Astrocyte (in vitro differentiated cells and primary cell): ENCODE results near the gene TCTA. TPM values are rescaled to one million over a fixed set of nuclear protein-coding genes. Genes with fewer than 3 reads are reported as not detected.
A peak's percentile ranks its signal among the peaks of the same experiment; 100 is the strongest.

Experiments
- DNase-seq: peaks from one replicate; pipeline ENCODE4 v3.0.0-alpha.2; 2010; ENCODE audit warnings: low read depth
- FAIRE-seq: peaks from 2 replicates; lab custom pipeline; 2011; peaks lifted over from hg19 to GRCh38; lab: Jason Lieb, UNC
- H2AFZ ChIP-seq: 2 replicates; pipeline ENCODE4 v1.6.0; 2012; ENCODE audit warnings: low read depth, low read length, inconsistent platforms
- H3K27ac ChIP-seq: 2 replicates; pipeline ENCODE4 v1.5.1; 2011; ENCODE audit warnings: low read depth, low read length, inconsistent platforms
- H3K27me3 ChIP-seq: 2 replicates; pipeline ENCODE4 v1.6.0; 2011; ENCODE audit warnings: low read length, inconsistent platforms; ENCODE audit not compliant: insufficient read depth
- H3K36me3 ChIP-seq: 2 replicates; pipeline ENCODE4 v1.5.1; 2011; ENCODE audit warnings: low read length, inconsistent platforms; ENCODE audit not compliant: insufficient read depth
- H3K4me1 ChIP-seq: 2 replicates; pipeline ENCODE4 v1.5.1; 2011; ENCODE audit warnings: low read length, inconsistent platforms; ENCODE audit not compliant: insufficient read depth
- H3K4me2 ChIP-seq: 2 replicates; pipeline ENCODE4 v1.6.0; 2012; ENCODE audit warnings: low read length, inconsistent platforms
- H3K4me3 ChIP-seq: 2 replicates; pipeline ENCODE4 v1.5.1; 2011; ENCODE audit warnings: low read depth, mild to moderate bottlenecking, low read length, inconsistent platforms; ENCODE audit not compliant: insufficient read depth
- H3K79me2 ChIP-seq: 2 replicates; pipeline ENCODE4 v1.6.0; 2012; ENCODE audit warnings: mild to moderate bottlenecking, low read length, inconsistent platforms; ENCODE audit not compliant: insufficient read depth
- H3K9ac ChIP-seq: 2 replicates; pipeline ENCODE4 v1.6.0; 2012; ENCODE audit warnings: mild to moderate bottlenecking, low read length, inconsistent platforms
- H3K9me3 ChIP-seq: 2 replicates; pipeline ENCODE4 v1.5.1; 2012; ENCODE audit warnings: low read depth, mild to moderate bottlenecking, low read length, inconsistent platforms; ENCODE audit not compliant: insufficient read depth
- H4K20me1 ChIP-seq: 2 replicates; pipeline ENCODE4 v1.6.0; 2012; ENCODE audit warnings: low read length, inconsistent platforms; ENCODE audit not compliant: insufficient read depth
- H3K27ac Mint-ChIP-seq: one replicate; pipeline ENCODE4 v1.8.0; 2021; ENCODE audit warnings: mild to moderate bottlenecking, mixed read lengths; ENCODE audit not compliant: unreplicated experiment
- H3K27me3 Mint-ChIP-seq: one replicate; pipeline ENCODE4 v1.8.0; 2021; ENCODE audit warnings: low read depth, mixed read lengths; ENCODE audit not compliant: unreplicated experiment
- H3K36me3 Mint-ChIP-seq: one replicate; pipeline ENCODE4 v1.8.0; 2021; ENCODE audit warnings: low read depth, mixed read lengths; ENCODE audit not compliant: unreplicated experiment
- H3K4me1 Mint-ChIP-seq: one replicate; pipeline ENCODE4 v1.8.0; 2021; ENCODE audit warnings: low read depth, mixed read lengths; ENCODE audit not compliant: unreplicated experiment
- H3K4me3 Mint-ChIP-seq: one replicate; pipeline ENCODE4 v1.8.0; 2021; ENCODE audit warnings: mild to moderate bottlenecking, moderate library complexity, mixed read lengths; ENCODE audit not compliant: unreplicated experiment
- H3K9me3 Mint-ChIP-seq: one replicate; pipeline ENCODE4 v1.8.0; 2021; ENCODE audit warnings: mild to moderate bottlenecking, mixed read lengths; ENCODE audit not compliant: unreplicated experiment
- EZH2 ChIP-seq: IDR thresholded peaks from 2 replicates; pipeline ENCODE4 v1.6.1; 2012; ENCODE audit warnings: mild to moderate bottlenecking, low read length, inconsistent platforms; ENCODE audit not compliant: insufficient read depth
- total RNA-seq: library from RNA; stranded (reverse); gene quantifications from 2 replicates; pipeline ENCODE4 v1.2.1, GENCODE V29; 2021
- TF ChIP-seq, protein P1 (sequence below): IDR thresholded peaks from 2 replicates; pipeline ENCODE4 v1.5.1; 2011; ENCODE audit warnings: low read depth, mild to moderate bottlenecking, inconsistent platforms, low read length, moderate library complexity; ENCODE audit not compliant: insufficient read depth

The TCTA gene
- total RNA-seq, 1 donor from 2014 or later, result 15.3 TPM

DNA sequence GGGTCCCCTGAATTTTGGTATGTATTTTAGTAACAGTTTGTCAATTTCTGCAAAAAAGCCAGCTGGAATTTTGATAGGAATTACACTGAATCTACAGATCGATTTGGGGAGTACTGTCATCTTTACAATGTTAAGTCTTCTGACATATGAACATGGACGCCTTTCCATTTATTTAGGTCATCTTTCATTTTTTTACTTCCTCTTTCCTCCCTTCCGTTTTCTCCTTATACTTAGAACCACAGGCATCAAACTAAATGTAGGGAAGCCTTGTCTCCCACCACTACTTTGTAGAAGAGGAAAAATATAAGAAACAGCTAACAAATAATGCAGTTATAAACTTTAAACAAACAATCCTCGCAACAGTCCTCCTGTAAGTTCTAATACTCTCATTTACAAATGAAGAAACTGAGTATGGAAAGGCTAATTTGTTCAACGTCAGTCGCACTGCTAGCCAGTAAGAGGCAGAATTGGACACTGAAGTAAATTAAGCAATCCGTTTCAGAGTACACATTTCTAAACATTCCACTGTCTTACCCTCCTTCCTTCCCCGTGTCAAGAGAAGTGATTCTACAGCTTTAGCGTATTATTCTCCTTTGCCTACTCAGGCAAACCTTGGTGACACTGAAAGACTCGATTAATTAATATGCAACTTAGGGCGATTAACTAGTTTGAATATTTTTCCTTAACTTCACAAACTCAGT is 26.0 kb upstream of the TCTA start:
- Mint-ChIP-seq H3K9me3 (no peaks in the 10 kb centered on the region), H3K4me3 (peak overlapping the region; percentile 63), H3K27ac (no peak overlapping the region), H3K4me1 (peaks cover 20% of the 10 kb centered on the region), H3K36me3 (peaks cover 12% of the 10 kb centered on the region), H3K27me3 (no peaks in the 10 kb centered on the region)
- no peaks in the 10 kb centered on the region for H3K27me3 ChIP-seq
- no peak overlapping the region for H3K4me2 ChIP-seq
- FAIRE-seq, result no peak
- H3K36me3 ChIP-seq, result peaks cover 6% of the 10 kb centered on the region
- peaks cover 98% of the 10 kb centered on the region for H3K79me2 ChIP-seq
- peaks cover 93% of the 10 kb centered on the region for H4K20me1 ChIP-seq
- H2AFZ ChIP-seq, result no peak overlapping the region
- H3K27ac ChIP-seq, result no peak overlapping the region
- H3K4me3 ChIP-seq, result no peak overlapping the region
- DNase-seq, result no peak
- no peaks in the 10 kb centered on the region for H3K9me3 ChIP-seq
- no peak overlapping the region for H3K9ac ChIP-seq
- TF ChIP-seq, protein P1, sequence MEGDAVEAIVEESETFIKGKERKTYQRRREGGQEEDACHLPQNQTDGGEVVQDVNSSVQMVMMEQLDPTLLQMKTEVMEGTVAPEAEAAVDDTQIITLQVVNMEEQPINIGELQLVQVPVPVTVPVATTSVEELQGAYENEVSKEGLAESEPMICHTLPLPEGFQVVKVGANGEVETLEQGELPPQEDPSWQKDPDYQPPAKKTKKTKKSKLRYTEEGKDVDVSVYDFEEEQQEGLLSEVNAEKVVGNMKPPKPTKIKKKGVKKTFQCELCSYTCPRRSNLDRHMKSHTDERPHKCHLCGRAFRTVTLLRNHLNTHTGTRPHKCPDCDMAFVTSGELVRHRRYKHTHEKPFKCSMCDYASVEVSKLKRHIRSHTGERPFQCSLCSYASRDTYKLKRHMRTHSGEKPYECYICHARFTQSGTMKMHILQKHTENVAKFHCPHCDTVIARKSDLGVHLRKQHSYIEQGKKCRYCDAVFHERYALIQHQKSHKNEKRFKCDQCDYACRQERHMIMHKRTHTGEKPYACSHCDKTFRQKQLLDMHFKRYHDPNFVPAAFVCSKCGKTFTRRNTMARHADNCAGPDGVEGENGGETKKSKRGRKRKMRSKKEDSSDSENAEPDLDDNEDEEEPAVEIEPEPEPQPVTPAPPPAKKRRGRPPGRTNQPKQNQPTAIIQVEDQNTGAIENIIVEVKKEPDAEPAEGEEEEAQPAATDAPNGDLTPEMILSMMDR, result no peak
- H3K4me1 ChIP-seq, result peaks cover 11% of the 10 kb centered on the region

DNA sequence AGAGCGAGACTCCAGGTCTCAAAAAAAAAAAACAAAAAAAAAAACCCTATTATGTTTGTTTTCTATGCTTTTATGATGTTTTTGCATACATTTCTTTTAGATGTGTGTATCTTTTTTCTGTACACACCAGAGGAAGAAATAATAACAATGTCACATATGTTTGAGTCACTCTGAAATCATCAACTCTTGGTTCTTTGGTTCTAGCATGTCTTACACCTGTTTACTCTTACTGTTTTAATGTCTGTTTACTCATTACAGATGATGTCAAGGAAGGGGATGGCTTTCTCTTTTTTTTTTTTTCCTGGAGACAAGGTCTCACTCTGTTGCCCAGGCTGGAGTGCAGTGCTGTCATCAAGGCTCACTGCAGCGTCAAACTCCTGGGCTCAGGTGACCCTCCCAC is 24.5 kb upstream of the TCTA start:
- H3K4me3 Mint-ChIP-seq, result no peak overlapping the region
- H3K79me2 ChIP-seq, result peaks cover 98% of the 10 kb centered on the region
- no peak overlapping the region for H3K27ac ChIP-seq
- H3K9me3 Mint-ChIP-seq, result no peaks in the 10 kb centered on the region
- no peak overlapping the region for H2AFZ ChIP-seq
- H4K20me1 ChIP-seq, result peaks cover 95% of the 10 kb centered on the region
- no peak overlapping the region for H3K9ac ChIP-seq
- peak overlapping the region; percentile 44 for H3K27ac Mint-ChIP-seq
- H3K27me3 Mint-ChIP-seq, result no peaks in the 10 kb centered on the region
- H3K4me1 Mint-ChIP-seq, result peaks cover 20% of the 10 kb centered on the region
- H3K27me3 ChIP-seq, result no peaks in the 10 kb centered on the region
- peaks cover 6% of the 10 kb centered on the region for H3K36me3 ChIP-seq
- DNase-seq (no peak), FAIRE-seq (no peak)
- no peak overlapping the region for H3K4me3 ChIP-seq
- H3K9me3 ChIP-seq, result no peaks in the 10 kb centered on the region
- no peak overlapping the region for H3K4me2 ChIP-seq
- H3K4me1 ChIP-seq, result peaks cover 11% of the 10 kb centered on the region
- TF ChIP-seq, protein P1, result no peak
- TF ChIP-seq EZH2, result no peak
- H3K36me3 Mint-ChIP-seq, result peaks cover 12% of the 10 kb centered on the region

DNA sequence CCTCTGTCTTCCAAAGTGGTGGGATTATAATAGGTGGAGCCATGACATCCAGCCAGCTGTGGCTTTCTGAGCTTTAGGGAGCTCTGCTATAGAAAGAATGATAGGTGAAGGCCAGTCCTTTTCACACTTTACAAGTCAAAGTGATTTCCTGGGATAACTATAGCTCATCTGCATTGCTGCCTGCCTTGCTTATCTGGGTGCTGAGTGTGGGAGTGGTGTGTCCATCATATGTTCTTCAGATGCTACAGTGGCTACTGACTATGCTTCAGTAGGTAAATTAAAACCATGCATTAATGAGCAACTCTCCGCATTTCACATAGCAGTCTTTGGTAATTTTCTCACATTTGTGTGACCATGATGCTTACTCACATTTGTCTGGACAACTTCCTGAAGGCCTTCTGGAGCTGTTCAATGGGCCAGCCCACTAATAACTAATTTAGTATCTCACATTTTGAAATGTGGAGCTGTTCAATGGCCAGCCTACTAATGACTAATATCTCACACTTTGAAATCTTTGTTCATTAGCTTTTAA is 23.9 kb upstream of the TCTA start:
- H3K4me3 Mint-ChIP-seq, result no peak overlapping the region
- DNase-seq (peak; percentile 59), FAIRE-seq (no peak)
- no peaks in the 10 kb centered on the region for H3K9me3 Mint-ChIP-seq
- peaks cover 11% of the 10 kb centered on the region for H3K4me1 ChIP-seq
- no peaks in the 10 kb centered on the region for H3K27me3 ChIP-seq
- peaks cover 6% of the 10 kb centered on the region for H3K36me3 ChIP-seq
- peaks cover 98% of the 10 kb centered on the region for H3K79me2 ChIP-seq
- no peaks in the 10 kb centered on the region for H3K27me3 Mint-ChIP-seq
- TF ChIP-seq, protein P1, result no peak
- TF ChIP-seq EZH2, result no peak
- no peak overlapping the region for H3K27ac ChIP-seq
- H4K20me1 ChIP-seq, result peaks cover 95% of the 10 kb centered on the region
- peaks cover 19% of the 10 kb centered on the region for H3K4me1 Mint-ChIP-seq
- H3K27ac Mint-ChIP-seq, result peak overlapping the region; percentile 75
- H3K4me2 ChIP-seq, result no peak overlapping the region
- H2AFZ ChIP-seq, result no peak overlapping the region
- H3K4me3 ChIP-seq, result no peak overlapping the region
- no peak overlapping the region for H3K9ac ChIP-seq
- peaks cover 12% of the 10 kb centered on the region for H3K36me3 Mint-ChIP-seq
- no peaks in the 10 kb centered on the region for H3K9me3 ChIP-seq
